Smooth muscle cell (in vitro differentiated cells): Measurements from ENCODE around the gene PTPRG. TPM values are rescaled to one million over a fixed set of nuclear protein-coding genes. Genes with fewer than 3 reads are reported as not detected.

Source experiments
- DNase-seq: peaks from one replicate; lab custom pipeline; 2025; ENCODE audit not compliant: unreplicated experiment; lab: John Stamatoyannopoulos, UW
- H2AFZ ChIP-seq: fragments of 200-600 bp; sonication (generic); 2 replicates; pipeline ENCODE4 v1.6.0; 2016; ENCODE audit warnings: antibody characterized with exemption, low read depth, mild to moderate bottlenecking
- H3F3A ChIP-seq: fragments of 200-600 bp; sonication (generic); 2 replicates; pipeline ENCODE4 v1.6.0; 2017; ENCODE audit warnings: antibody characterized with exemption, low read depth
- H3K27ac ChIP-seq: fragments of 200-600 bp; sonication (generic); 2 replicates; pipeline ENCODE4 v1.5.1; 2016; ENCODE audit warnings: low read depth, mild to moderate bottlenecking
- H3K27me3 ChIP-seq: fragments of 200-600 bp; sonication (generic); 2 replicates; pipeline ENCODE4 v1.6.1; 2016; ENCODE audit warnings: low read depth, mild to moderate bottlenecking
- H3K36me3 ChIP-seq: fragments of 200-600 bp; sonication (generic); 2 replicates; pipeline ENCODE4 v1.5.1; 2016; ENCODE audit warnings: low read depth
- H3K4me1 ChIP-seq: fragments of 200-600 bp; sonication (generic); 2 replicates; pipeline ENCODE4 v1.5.1; 2016; ENCODE audit warnings: low read depth
- H3K4me2 ChIP-seq: fragments of 200-600 bp; sonication (generic); 2 replicates; pipeline ENCODE4 v1.6.0; 2016; ENCODE audit warnings: mild to moderate bottlenecking
- H3K4me3 ChIP-seq: fragments of 200-600 bp; sonication (generic); 2 replicates; pipeline ENCODE4 v1.5.1; 2016; ENCODE audit warnings: mild to moderate bottlenecking
- H3K79me2 ChIP-seq: fragments of 200-600 bp; sonication (generic); 2 replicates; pipeline ENCODE4 v1.6.0; 2016; ENCODE audit warnings: low read depth, mild to moderate bottlenecking
- H3K9ac ChIP-seq: fragments of 200-600 bp; sonication (generic); 2 replicates; pipeline ENCODE4 v1.6.0; 2016; ENCODE audit warnings: low read depth
- H3K9me3 ChIP-seq: fragments of 200-600 bp; sonication (generic); replicated peaks from 2 replicates; pipeline ENCODE4 v1.5.1; 2016; ENCODE audit warnings: low read depth
- H4K20me1 ChIP-seq: fragments of 200-600 bp; sonication (generic); 2 replicates; pipeline ENCODE4 v1.6.0; 2016; ENCODE audit warnings: low read depth
- WGBS: methylation state at CpG from one replicate; pipeline ENCODE4 v1.1.7; 2016; ENCODE audit warnings: low lambda C conversion rate; 5-methylcytosine and 5-hydroxymethylcytosine counted together
- polyA plus RNA-seq: library from polyadenylated mRNA; unstranded; fragments of >200 nt; fragmentation: Nextera tagmentation; extraction: Ambion mirVana; gene quantifications from 2 replicates; pipeline ENCODE4 v1.2.1, GENCODE V29; 2016
- total RNA-seq: library from RNA; depleted of rRNA; stranded (reverse); fragments of >200 nt; gene quantifications from 2 replicates; pipeline ENCODE4 v1.2.3, GENCODE V29; 2014
- TF ChIP-seq, protein P1 (sequence below): fragments of 200-600 bp; sonication (generic); IDR thresholded peaks from 2 replicates; pipeline ENCODE4 v1.5.1; 2017; ENCODE audit warnings: borderline replicate concordance, mild to moderate bottlenecking, antibody characterized with exemption; ENCODE audit not compliant: insufficient read depth, poor library complexity, severe bottlenecking

The PTPRG gene
- total and polyA plus RNA-seq, 2 experiments from 2014 or later: 21.2 to 87.3 TPM

DNA sequence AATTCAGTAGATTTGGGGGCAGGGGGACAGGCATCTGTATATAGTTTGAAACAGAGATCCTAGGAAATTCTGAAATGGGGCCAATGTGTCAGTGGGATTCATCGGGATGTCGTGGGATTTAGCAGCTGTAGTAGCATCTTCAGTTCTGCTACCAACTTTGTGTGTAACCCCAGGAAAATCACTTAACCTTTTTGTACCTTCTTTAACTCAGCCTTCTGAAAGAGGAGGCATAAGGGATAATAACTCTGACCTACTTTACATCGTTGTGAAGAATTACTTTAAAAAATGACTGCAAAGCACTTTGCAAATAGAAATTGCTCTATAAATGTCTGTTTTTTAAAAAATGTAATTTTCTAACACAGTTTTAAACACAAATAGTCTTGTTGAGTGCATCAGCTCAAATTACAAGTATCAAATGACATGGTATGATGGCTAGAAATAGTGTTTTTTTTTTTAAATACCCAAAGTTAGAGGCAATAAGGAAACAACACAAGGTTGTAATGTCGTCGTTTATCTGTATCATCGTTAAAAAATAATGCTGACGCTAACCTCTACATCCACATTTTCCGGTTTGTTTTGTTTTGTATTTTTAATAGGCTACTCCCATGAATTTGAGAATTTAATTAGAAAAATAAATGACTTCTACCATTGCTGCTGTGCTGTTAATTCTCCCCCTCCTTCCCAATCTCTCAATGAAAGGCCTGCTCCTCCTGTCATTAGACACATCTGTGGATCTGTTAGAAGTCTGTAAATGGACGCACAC lies 338.5 kb downstream of the PTPRG start:
- H3K27me3 ChIP-seq: no peaks in the 10 kb centered on the region
- H3K4me2 ChIP-seq: no peak overlapping the region
- H3K9me3 ChIP-seq: no peaks in the 10 kb centered on the region
- no peaks in the 10 kb centered on the region for H3F3A ChIP-seq
- H3K36me3 ChIP-seq: no peaks in the 10 kb centered on the region
- 95% methylated on average over 9 of the region's 9 CpGs for WGBS
- TF ChIP-seq, protein P1, sequence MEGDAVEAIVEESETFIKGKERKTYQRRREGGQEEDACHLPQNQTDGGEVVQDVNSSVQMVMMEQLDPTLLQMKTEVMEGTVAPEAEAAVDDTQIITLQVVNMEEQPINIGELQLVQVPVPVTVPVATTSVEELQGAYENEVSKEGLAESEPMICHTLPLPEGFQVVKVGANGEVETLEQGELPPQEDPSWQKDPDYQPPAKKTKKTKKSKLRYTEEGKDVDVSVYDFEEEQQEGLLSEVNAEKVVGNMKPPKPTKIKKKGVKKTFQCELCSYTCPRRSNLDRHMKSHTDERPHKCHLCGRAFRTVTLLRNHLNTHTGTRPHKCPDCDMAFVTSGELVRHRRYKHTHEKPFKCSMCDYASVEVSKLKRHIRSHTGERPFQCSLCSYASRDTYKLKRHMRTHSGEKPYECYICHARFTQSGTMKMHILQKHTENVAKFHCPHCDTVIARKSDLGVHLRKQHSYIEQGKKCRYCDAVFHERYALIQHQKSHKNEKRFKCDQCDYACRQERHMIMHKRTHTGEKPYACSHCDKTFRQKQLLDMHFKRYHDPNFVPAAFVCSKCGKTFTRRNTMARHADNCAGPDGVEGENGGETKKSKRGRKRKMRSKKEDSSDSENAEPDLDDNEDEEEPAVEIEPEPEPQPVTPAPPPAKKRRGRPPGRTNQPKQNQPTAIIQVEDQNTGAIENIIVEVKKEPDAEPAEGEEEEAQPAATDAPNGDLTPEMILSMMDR: no peak
- H3K4me3 ChIP-seq: no peak overlapping the region
- H2AFZ ChIP-seq: no peak overlapping the region
- no peak for DNase-seq
- no peak overlapping the region for H3K27ac ChIP-seq
- no peak overlapping the region for H3K9ac ChIP-seq
- H4K20me1 ChIP-seq: peaks cover 86% of the 10 kb centered on the region
- peaks cover 29% of the 10 kb centered on the region for H3K79me2 ChIP-seq
- H3K4me1 ChIP-seq: peaks cover 29% of the 10 kb centered on the region

DNA sequence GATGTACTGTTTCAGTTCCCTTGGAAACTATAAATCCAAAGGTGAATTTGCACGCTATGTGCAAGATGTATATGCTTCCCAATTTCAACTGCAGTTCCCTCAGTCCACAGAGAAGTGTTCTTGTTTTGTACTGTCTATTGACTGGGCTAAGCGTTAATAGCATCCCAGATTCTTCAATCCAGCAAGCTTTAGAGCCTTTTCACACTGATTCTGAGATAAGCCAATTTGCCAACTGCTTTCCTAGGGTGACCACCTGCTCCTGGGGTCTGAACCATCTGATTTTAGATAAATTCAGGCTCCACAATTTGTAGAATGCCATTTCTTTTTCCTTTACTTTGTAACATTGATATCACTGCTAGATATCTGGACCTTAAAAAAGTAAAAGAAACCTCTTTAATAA lies 340.1 kb downstream of the PTPRG start:
- TF ChIP-seq, protein P1: no peak
- H3K36me3 ChIP-seq: no peaks in the 10 kb centered on the region
- peaks cover 22% of the 10 kb centered on the region for H3K4me1 ChIP-seq
- H4K20me1 ChIP-seq: peaks cover 81% of the 10 kb centered on the region
- H3K9me3 ChIP-seq: no peaks in the 10 kb centered on the region
- no peak overlapping the region for H3K4me2 ChIP-seq
- no peak overlapping the region for H3K9ac ChIP-seq
- H2AFZ ChIP-seq: no peak overlapping the region
- 100% methylated on average over 2 of the region's 2 CpGs for WGBS
- H3K4me3 ChIP-seq: no peak overlapping the region
- no peaks in the 10 kb centered on the region for H3F3A ChIP-seq
- DNase-seq: no peak
- H3K27me3 ChIP-seq: no peaks in the 10 kb centered on the region
- no peak overlapping the region for H3K27ac ChIP-seq
- H3K79me2 ChIP-seq: peaks cover 29% of the 10 kb centered on the region

DNA sequence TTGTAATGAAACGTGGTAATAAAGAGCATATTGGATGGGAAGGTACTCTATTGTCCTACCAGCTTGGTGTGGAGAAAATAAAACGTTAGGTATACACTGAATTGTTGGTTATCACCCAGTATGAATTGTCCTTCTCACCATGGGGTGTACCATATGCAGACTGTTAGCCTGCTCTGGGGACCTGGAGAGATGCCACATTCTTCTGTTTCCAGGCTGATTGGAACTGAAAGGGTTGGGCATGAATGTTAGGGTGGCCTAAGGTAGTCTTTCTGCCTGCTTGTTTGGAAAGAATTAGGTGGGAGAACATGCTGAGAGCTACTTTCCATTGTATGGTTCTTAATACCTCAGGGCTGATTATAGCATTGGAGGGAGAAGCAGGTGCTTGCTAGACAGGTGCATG lies 340.6 kb downstream of the PTPRG start:
- Histone ChIP-seq H4K20me1 (peaks cover 79% of the 10 kb centered on the region), H2AFZ (no peak overlapping the region), H3K9ac (no peak overlapping the region), H3K27me3 (no peaks in the 10 kb centered on the region), H3K36me3 (no peaks in the 10 kb centered on the region), H3K9me3 (no peaks in the 10 kb centered on the region), H3F3A (no peaks in the 10 kb centered on the region), H3K4me3 (no peak overlapping the region), H3K4me2 (no peak overlapping the region), H3K79me2 (peaks cover 24% of the 10 kb centered on the region), H3K27ac (no peak overlapping the region), H3K4me1 (peaks cover 22% of the 10 kb centered on the region)
- TF ChIP-seq, protein P1: no peak
- 69% methylated on average over 2 of the region's 2 CpGs for WGBS
- DNase-seq: no peak

DNA sequence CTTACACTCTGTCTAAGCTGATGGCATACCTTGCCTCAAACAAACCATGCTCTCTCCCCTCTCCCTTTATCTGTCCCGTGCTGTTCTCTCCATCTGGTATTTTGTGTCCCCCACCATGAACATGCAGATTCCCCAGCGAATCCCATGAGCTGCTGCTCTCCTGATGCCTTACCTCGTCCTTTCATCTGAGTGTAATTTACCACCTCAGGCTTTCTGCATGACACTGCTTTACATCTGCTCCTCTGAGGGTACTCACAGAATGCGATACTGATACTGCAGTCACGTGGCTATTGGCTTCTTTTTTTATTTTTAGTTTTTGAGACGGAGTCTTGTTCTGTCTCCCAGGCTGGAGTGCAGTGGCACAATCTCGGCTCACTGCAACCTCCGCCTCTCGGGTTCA lies 341.7 kb downstream of the PTPRG start:
- H2AFZ ChIP-seq: no peak overlapping the region
- no peak overlapping the region for H3K9ac ChIP-seq
- no peak for DNase-seq
- WGBS: 87% methylated on average over 9 of the region's 9 CpGs
- peaks cover 22% of the 10 kb centered on the region for H3K4me1 ChIP-seq
- no peaks in the 10 kb centered on the region for H3F3A ChIP-seq
- no peak overlapping the region for H3K4me2 ChIP-seq
- peaks cover 16% of the 10 kb centered on the region for H3K79me2 ChIP-seq
- no peaks in the 10 kb centered on the region for H3K36me3 ChIP-seq
- H3K4me3 ChIP-seq: no peak overlapping the region
- peaks cover 76% of the 10 kb centered on the region for H4K20me1 ChIP-seq
- H3K27ac ChIP-seq: peak overlapping the region; percentile 58
- H3K9me3 ChIP-seq: no peaks in the 10 kb centered on the region
- H3K27me3 ChIP-seq: no peaks in the 10 kb centered on the region
- TF ChIP-seq, protein P1: no peak
